Measurements from ENCODE around the gene FIG4.
A peak's percentile ranks its signal among the peaks of the same experiment; 100 is the strongest.
"Not testable (repeated sequence)": the region's sequence is repeated elsewhere in the genome, so short reads cannot be mapped to it uniquely, and the experiment has no call there.

The FIG4 gene

DNA sequence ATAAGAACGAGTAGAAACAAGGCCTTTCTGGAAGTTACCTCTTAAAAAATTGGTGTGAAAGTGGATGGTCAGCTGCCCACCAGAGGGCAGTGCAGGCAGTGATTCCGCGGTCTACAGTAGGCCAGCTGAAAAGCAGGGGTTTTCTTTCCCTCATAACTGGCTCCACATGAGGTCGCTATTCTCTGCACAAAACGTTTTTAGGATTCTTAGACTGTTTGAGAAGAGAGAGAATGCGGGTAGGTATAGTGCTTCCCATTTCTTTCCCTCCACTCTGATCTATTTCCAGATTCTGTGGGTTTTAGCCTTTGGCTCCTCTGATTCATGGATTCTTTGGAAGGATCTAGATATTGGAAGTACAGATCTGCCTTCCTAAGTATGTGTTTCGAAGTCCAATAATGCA, 14.2 kb downstream of the FIG4 start:
- DNase-seq = peak; percentile 89

DNA sequence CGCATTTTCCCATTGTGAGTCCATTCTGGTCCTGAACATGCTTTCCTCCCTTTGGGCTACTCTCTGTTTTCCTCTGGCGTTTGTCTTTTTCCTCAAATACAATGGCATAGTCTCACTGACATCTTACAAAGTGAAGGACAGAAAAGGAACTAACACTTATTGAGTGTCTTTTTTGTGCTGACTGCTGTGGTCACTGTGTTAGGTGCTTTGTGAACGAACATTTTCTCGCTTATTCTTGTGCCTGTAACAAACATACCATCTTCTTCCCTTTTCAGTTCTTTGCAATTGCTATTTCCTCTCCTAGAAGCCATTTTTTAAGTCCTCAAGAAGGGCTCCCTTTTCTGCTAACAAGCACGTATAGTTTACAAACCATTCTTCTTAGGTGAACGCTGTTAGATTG, 15.4 kb downstream of the FIG4 start:
- no peak for DNase-seq

DNA sequence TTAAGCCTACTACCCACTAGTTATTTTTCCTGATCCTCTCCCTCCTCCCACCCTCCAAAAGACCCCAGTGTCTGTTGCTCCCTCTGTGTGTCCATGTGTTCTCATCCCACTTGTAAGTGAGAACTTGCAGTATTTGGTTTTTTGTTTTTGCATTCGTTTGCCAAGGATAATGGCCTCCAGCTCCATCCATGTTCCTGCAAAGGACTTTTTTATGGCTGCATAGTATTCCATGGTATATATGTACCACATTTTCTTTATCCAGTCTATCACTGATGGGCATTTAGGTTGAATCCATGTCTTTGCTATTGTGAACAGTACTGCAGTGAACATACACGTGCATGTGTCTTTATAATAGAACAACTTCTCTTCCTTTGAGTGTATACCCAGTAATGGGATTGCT, 17.0 kb downstream of the FIG4 start:
- not testable (repeated sequence) for DNase-seq

DNA sequence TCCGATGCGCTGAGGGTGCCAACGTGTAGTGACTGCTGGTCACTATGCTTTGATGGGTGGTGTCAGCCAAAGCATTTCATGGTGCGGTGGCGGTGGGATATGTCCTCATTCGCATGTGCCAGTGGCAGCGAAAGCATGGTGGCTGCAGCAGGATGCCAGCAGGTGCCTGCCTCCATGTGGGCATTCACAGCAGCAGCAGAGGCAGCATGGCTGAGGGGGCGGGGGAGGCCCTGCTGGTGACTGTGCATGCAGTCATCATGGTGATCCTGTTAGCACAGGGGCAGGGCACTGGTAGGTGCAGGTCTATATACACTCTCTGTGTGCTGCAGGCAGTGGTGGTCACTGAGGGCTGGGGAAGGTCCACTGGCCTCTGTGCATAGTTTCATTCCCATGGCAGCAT, 22.0 kb downstream of the FIG4 start:
- no peak for DNase-seq

DNA sequence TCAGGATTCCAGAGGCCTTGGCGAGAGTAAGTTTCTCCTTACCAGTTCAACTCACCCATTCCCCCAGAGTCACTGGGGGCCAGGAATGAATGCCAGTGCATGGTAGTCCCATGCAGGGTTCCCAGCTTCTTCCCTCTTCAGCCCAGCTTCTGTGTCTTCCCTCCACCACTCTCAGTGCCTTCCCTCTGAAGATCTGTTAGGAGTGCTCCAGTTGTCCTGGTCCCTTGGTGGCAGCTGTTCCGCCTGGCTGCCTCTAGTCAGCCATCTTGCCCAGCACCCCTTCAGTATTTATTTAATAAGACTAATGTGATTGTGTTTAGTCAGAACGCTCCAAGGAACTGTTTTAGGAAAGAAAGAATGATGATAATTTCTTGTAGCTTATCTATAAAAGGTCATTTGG, 23.1 kb downstream of the FIG4 start:
- no peak for DNase-seq

DNA sequence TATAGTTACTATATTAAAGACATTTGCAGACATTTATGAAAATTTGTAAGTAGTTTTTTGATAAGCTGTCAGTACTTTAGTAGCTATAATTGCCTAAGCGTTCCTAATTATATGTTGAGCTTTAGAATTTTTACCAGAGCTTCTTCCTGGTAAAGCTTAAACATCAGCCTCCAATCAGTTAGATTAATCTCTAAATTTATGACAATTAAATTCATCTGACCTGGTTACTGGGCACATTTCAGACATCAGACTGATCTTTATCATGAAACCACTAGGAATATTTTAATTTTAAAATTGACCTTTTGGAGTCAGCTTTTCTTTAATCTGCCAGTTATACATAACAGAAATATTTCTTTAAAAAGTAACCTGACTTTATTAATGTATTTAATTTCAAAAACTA, 23.5 kb downstream of the FIG4 start:
- DNase-seq = no peak

DNA sequence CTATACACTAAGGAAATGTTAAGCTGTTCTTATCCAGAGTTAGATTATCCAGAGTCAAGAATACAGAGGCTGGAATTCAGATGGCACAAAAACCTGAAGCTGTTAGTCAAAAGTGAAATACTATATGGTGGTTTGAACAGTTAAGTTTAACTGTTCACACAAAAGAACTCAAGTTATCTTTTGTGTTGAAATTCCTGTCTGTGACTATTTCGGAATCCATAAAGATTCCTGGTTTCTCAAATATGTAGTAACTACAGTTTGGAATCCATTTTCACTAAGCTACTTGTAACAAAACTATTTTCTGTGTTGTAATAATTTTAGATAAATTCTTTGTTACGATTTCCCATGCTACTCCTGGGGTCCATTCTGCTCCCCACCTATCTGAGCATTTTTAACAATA, 24.5 kb downstream of the FIG4 start:
- no peak for DNase-seq

DNA sequence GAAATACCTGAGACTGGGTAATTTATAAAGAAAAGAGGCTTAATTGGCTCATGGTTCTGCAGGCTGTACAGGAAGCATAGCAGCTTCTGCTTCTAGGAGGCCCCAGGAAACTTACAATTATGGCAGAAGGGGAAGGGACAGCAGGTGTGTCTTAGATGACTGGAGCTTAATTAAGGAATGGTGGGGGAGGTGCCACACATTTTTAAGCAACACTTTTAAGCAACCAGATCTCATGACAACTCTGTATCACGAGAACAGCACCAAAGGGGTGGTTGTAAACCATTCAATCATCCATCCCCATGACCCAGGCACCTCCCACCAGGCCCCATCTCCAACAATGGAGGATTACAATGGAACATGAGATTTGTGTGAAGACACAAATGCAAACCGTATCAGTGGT, 26.9 kb downstream of the FIG4 start:
- no peak for DNase-seq

DNA sequence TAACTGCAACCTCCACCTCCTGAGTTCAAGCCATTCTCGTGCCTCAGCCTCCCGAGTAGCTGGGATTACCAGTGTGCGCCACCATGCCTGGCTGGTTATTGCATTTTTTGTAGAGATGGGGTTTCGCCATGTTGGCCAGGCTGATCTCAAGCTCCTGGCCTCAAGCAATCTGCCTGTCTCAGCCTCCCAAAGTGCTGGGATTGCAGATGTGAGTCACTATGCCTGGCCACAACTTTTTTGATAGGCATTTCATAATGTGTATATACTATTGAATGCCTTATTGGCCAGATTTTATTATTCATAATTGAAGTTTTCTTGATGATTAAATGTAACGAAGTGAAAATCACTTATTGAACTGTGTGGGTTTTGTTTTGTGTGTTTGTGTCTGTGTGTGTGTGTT, 27.9 kb downstream of the FIG4 start:
- no peak for DNase-seq

DNA sequence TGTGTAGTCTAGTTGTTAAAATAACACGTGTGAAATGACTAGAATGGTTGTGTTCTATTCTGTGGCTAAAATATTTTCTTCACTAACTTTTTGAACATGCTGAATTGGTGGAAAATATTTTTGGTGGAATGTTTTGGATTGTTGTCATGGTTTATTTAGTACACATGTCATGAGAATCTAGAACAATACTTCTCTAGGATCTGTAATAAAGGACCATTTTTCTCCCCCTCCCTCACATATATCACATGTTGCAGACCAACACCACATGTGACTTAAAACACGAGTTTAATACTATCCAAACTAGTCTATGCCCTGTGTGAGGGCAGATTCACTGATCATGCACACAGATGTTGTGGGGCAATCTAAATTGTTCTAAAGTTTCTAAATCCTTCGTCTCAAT, 29.2 kb downstream of the FIG4 start:
- no peak for DNase-seq

DNA sequence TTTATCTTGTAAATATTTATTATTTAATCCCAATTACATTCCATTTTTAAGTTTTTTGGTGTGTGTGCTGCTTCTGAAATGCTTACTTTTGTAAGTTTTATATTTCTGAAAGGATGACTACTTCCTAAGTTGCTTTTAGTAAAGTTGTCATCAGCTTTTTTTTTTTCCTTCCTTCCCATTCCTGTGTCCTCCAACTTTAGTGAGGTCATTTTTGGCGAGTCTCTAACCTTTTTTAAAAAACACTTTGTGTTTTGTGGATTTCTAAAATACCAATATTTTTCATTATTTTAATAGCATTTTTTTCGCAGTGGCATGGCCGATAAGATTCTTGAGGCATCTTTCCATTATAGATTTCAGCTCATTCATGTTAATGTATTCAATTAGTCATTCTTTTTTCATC, 30.9 kb downstream of the FIG4 start:
- no peak for DNase-seq

DNA sequence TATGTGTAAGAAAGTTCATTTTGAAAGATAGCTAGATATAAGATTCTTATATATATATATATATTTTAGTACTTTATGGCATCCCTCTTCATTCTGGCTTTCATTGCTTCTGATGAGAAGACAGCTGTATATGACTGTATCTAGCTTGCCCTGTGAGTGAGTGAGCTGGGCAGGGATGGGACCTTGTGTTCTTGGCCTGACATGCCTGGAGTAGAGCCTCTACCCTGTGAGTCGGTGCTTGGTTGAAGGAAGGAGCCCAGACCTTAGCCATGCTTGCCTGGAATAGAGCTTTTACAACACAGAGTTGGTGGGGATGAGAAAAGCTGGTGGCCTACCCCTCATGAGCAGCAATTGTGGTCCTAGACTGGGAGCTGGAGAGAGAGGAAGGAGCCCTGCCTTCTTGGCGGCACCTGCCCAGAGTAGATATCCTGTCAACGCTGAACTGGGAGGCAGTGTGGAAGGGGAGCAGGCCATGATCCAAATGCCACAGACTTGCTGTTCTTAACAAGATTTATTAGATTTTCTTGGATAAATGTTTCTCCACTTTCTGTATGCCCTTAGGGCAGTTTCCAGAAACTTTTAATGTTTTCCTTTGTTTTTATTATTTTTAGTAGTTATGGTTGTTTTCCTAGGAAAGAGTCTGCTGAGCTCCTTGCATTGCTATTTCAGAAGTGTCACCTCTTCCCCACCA, 31.6 kb downstream of the FIG4 start:
- DNase-seq = no peak

DNA sequence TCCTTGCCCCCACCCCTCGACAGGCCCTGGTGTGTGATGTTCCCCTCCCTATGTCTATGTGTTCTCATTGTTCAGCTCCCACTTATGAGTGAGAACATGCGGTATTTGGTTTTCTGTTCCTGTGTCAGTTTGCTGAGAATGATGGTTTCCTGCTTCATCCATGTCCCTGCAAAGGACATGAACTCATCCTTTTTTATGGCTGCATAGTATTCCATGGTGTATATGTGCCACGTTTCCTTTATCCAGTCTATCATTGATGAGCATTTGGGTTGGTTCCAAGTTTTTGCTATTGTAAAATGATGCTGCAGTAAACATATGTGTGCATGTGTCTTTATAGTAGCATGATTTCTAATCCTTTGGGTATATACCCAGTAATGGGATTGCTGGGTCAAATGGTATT, 34.2 kb downstream of the FIG4 start:
- not testable (repeated sequence) for DNase-seq

DNA sequence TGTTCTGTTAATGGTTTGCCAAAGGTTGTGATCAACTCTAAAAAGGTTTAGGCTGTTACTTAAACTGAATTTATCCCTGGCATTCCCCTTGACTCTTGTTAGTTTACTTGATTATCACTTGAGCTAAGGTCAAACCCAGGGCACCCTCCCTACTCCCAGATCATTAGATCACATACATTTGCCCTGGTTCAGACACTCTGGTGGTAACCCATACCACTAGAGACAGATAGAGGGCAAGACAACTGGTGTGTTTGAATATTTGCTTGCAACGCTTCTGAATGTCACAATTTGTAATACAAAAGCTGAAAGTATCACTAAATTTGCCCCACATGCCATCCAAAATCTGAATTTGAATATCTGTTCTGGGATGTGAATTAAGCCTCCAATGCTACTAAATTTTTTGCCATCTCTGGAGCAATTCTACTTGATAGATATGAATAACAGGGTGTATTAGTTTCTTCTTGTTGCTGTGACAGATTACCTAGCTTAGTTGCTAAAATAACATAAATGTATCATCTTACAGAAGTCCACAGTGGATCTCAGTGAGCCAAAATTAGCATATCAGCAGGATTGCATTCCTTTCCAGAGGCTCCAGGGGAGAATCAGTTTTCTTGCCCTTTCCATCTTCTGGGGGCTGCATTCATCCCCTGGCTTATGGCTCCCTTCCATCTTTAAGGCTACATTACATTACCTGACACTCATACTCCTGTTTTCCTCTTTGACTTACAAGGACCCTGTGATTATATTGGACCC, 45.4 kb downstream of the FIG4 start:
- DNase-seq = no peak

DNA sequence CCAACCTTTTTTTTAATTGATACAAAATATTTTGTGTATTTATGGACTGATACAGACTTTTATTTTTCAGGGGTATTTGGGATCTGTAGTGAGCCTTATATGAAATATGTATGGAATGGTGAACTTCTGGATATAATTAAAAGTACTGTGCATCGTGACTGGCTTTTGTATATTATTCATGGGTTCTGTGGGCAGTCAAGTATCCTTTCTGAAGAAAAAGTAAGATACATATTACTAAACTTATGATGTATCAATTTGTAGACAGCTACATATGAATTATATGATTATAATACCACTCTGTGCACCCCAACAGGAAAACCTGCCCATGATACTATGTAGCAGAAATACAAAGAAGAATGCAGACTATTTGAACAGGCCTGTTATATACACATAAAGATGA, 47.2 kb downstream of the FIG4 start:
- DNase-seq = no peak

DNA sequence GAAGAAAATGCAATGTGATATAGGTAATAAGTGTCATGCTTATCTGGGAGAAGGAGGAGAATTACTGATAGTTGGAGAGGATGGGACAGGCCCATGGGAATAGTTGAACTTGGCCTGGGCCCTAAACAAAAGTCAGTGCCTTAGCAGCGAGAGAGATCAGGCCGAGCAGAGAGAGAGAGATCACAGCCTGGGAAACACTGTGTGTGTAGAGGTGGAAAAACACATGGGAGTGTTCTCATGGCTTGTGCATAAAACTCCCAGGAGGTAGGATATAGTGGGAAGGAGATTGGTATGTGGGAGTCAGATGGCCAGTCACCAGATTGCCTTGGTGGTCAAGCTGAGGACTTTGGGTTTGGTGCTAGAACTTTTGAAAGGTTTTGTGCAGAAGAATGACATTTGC, 47.6 kb downstream of the FIG4 start:
- DNase-seq = no peak

DNA sequence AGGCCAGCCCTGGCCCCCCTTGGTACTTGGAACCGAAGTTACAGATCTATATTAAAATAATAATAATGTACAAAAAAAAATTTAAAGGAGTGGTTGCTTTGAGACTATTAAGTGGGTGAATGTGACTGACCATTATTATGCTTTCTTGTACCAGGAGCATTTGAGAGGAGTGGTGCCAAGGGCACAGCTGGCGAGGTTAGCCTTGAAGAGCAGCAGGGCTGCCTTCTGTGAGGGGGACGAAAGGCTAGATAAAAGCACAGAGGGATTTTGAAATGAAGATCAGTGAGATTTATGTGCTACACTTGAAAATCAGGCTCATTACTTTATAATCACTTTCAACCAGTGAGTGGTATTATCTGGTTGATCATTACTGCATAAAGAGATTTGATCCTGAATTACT, 48.6 kb downstream of the FIG4 start:
- peak; percentile 28 for DNase-seq

DNA sequence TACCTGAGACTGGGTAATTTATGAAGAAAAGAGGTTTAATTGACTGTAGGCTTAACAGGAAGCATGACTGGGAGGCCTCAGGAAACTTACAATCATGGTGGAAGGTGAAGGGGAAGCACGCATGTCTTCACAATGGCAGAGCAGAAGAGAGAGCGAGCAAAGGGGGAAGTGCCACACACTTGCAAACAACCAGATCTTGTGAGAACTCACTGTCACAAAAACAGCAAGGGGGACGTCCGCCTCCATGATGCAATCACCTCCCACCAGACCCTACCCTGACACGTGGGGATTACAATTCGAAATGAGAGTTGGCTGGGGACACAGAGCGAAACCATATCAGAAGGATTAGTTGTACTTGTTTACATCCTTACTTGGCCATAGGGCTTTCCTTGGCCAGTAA, 49.7 kb downstream of the FIG4 start:
- no peak for DNase-seq

DNA sequence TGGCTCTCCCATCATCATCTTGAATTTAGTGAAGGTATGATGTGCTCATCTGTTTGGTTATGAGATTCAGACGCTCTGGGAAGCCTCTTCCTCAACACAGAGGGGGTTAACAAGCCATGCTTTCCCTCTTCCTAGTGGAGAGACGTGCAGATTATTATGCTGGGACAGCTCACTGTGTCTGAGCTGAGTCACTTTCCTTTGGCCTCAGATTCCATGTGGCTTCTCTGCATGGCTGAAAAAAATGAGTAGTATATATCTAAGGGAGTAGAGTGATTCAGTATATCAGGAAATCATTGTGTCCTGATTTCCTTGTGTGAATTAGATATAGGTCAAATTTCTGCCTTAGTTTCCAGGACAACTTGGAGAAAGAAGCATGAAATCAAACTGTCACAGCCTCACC, 52.6 kb downstream of the FIG4 start:
- DNase-seq = no peak

DNA sequence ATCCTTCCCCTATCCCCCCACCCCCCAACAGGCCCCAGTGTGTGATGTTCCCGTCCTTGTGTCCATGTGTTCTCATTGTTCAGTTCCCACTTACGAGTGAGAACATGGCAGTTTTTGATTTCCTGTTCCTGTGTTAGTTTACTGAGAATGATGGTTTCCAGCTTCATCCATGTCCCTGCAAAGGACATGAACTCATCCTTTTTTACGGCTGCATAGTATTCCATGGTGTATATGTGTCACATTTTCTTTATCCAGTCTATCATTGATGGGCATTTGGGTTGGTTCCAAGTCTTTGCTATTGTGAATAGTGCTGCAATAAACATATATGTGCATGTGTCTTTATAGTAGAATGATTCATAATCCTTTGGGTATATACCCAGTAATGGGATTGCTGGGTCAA, 53.7 kb downstream of the FIG4 start:
- not testable (repeated sequence) for DNase-seq

DNA sequence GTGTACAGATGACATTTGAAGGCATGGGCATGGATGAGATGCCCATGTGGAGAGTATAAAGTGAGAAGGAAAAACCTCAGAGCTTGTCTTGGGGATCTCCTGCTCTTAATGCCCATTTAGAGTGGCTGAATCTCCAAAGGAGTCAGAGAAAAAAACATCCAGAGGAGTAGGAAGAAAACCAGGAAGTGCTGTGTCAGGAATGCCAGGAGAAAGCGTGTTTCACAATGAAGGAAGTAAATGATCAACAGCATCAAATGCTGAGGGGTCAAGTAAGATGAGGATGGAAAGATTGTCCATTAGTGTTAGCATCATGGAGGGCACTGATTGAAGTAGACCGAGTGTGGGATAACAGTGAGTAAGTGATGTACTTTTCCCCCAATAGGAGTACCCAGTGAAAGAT, 56.1 kb downstream of the FIG4 start:
- no peak for DNase-seq

DNA sequence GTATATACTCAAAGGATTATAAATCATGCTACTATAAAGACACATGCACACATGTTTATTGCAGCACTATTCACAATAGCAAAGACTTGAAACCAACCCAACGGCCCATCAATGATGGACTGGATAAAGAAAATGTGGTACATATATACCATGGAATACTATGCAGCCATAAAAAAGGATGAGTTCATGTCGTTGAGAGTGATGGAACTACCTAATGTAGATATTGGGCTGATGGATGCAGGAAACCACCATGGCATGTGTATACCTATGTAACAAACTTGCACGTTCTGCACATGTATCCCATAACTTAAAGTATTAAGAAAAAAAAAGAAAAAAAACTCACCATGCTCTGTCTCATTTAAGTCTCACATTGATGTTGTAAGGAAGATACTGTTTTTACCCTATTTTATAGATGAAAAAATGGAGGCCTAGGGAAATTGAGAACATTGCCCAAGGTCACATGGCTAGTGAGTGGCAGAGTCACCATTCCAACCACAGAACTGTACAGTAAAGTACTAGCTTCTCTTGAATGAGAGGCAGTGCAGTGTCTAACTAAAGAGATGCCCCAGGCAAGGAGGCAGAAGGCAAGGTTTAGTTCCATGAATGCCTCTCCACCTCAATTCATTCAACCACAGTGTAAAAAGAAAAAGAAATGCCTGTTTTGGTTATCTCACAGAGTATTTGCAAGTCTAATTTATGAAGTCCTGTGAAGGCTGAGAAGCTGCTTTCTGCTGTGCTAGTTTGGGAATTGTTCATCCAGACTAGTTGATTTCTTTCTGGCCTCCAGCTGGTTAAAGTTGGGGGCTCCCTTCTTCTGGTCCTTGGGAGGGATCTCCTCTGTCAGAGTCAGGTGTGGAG, 68.2 kb downstream of the FIG4 start:
- DNase-seq = no peak

DNA sequence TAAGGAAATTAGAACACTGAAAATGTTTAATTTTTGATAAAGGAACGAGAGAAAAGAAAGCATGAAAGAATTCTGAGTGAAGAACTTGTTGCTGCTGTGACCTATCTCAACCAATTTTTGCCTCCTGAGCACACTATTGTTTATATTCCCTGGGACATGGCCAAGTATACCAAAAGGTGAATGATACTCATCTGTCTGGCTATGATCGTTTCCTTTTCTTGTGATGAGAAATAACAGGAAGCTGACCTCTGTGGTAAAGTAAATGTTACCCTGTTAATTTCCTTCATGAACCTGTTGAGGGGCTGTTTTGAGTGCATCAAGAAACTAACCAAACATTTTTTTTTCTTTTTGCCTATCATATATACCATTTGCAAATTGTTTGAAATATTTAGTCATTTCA, 69.1 kb downstream of the FIG4 start:
- DNase-seq = no peak

DNA sequence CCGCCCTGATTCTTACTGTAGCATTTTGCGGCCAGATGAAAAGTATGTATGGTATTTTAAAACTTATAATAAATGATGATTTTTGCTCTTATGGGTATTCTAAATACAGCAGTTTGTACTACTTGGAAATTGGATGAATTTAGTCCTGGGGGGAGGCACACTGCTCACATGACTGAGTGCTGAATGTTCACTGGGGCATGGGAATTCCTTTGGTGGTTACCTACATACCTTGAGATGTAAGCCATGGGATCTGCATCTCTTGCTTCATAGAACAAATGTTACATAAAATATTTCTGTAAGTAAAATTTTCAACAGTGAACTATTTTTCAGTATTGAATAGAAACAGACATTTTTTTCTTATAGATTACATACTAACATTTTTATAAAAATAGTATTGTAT, 71.1 kb downstream of the FIG4 start:
- DNase-seq = no peak

All from NCI-H1092 treated with DMSO at 0.1 percent for 48 hours (cell line).